Measurements from ENCODE around the gene BUB1B. TPM values are rescaled to one million over a fixed set of nuclear protein-coding genes. Genes with fewer than 3 reads are reported as not detected.
A peak's percentile ranks its signal among the peaks of the same experiment; 100 is the strongest.

The BUB1B gene
- total RNA-seq, 1 donor: 2.2 TPM

GRCh38 chr15:40197434-40197833 is 36.6 kb downstream of the BUB1B start:
- H3K9me3 ChIP-seq (ENCODE audit: low read depth, low read length): no peaks in the 10 kb centered on the region
- H4K20me1 ChIP-seq (ENCODE audit: insufficient read depth, low read length): no peaks in the 10 kb centered on the region
- H3K4me1 ChIP-seq (ENCODE audit: insufficient read depth, low read length): no peaks in the 10 kb centered on the region
- DNase-seq (ENCODE audit: insufficient read length, low spot score, missing footprints): no peak
- H3K4me2 ChIP-seq (ENCODE audit: insufficient read depth, low read length): no peak overlapping the region
- H3K36me3 ChIP-seq (ENCODE audit: insufficient read depth, low read length): peaks cover 11% of the 10 kb centered on the region
- peaks cover 13% of the 10 kb centered on the region for H3K79me2 ChIP-seq (ENCODE audit: insufficient read depth, low read length)
- no peak overlapping the region for H3K27ac ChIP-seq (ENCODE audit: low read depth, low read length)
- H3K27me3 ChIP-seq (ENCODE audit: insufficient read depth, low read length): no peaks in the 10 kb centered on the region
- H2AFZ ChIP-seq (ENCODE audit: low read length): peak overlapping the region; percentile 52
- TF ChIP-seq, protein P1, sequence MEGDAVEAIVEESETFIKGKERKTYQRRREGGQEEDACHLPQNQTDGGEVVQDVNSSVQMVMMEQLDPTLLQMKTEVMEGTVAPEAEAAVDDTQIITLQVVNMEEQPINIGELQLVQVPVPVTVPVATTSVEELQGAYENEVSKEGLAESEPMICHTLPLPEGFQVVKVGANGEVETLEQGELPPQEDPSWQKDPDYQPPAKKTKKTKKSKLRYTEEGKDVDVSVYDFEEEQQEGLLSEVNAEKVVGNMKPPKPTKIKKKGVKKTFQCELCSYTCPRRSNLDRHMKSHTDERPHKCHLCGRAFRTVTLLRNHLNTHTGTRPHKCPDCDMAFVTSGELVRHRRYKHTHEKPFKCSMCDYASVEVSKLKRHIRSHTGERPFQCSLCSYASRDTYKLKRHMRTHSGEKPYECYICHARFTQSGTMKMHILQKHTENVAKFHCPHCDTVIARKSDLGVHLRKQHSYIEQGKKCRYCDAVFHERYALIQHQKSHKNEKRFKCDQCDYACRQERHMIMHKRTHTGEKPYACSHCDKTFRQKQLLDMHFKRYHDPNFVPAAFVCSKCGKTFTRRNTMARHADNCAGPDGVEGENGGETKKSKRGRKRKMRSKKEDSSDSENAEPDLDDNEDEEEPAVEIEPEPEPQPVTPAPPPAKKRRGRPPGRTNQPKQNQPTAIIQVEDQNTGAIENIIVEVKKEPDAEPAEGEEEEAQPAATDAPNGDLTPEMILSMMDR (IDR thresholded peaks at IDR 0.05; ENCODE audit: extremely low read depth, low read depth, low read length): no peak
- H3K4me3 ChIP-seq (ENCODE audit: insufficient read depth, low read length): no peak overlapping the region

GRCh38 chr15:40198355-40199085 is 37.7 kb downstream of the BUB1B start:
- peaks cover 15% of the 10 kb centered on the region for H3K36me3 ChIP-seq (ENCODE audit: insufficient read depth, low read length)
- no peaks in the 10 kb centered on the region for H3K4me1 ChIP-seq (ENCODE audit: insufficient read depth, low read length)
- TF ChIP-seq, protein P1 (IDR thresholded peaks at IDR 0.05; ENCODE audit: extremely low read depth, low read depth, low read length): no peak
- H3K4me3 ChIP-seq (ENCODE audit: insufficient read depth, low read length): no peak overlapping the region
- no peak overlapping the region for H3K4me2 ChIP-seq (ENCODE audit: insufficient read depth, low read length)
- H2AFZ ChIP-seq (ENCODE audit: low read length): no peak overlapping the region
- peaks cover 10% of the 10 kb centered on the region for H3K79me2 ChIP-seq (ENCODE audit: insufficient read depth, low read length)
- H3K27me3 ChIP-seq (ENCODE audit: insufficient read depth, low read length): no peaks in the 10 kb centered on the region
- H3K9me3 ChIP-seq (ENCODE audit: low read depth, low read length): no peaks in the 10 kb centered on the region
- H4K20me1 ChIP-seq (ENCODE audit: insufficient read depth, low read length): no peaks in the 10 kb centered on the region
- DNase-seq (ENCODE audit: insufficient read length, low spot score, missing footprints): no peak
- H3K27ac ChIP-seq (ENCODE audit: low read depth, low read length): no peak overlapping the region

DNA sequence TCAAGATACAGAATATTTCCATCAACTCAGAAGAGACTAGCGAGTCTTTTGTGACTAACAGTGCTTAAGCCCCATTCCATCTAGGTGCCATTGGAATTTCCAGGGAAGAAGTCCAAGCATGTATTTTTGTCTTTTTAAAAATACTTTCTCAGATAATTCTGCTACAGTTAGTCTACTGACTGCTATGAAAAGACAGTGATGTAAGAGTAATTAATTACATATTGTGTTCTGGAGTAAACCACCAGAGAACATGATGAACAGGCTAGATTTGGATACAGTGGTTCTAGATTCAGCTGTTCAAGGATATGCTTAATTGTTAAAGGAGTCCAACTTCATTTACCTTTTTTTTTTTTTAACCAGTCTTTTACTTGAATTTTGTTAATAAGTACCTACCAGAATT is 43.2 kb downstream of the BUB1B start:
- DNase-seq (ENCODE audit: insufficient read length, low spot score, missing footprints): no peak
- Histone ChIP-seq H4K20me1 (ENCODE audit: insufficient read depth, low read length) (no peaks in the 10 kb centered on the region), H3K36me3 (ENCODE audit: insufficient read depth, low read length) (peaks cover 33% of the 10 kb centered on the region), H3K4me2 (ENCODE audit: insufficient read depth, low read length) (no peak overlapping the region), H3K9me3 (ENCODE audit: low read depth, low read length) (no peaks in the 10 kb centered on the region), H3K27me3 (ENCODE audit: insufficient read depth, low read length) (no peaks in the 10 kb centered on the region), H3K4me3 (ENCODE audit: insufficient read depth, low read length) (no peak overlapping the region), H3K4me1 (ENCODE audit: insufficient read depth, low read length) (no peaks in the 10 kb centered on the region), H3K79me2 (ENCODE audit: insufficient read depth, low read length) (no peaks in the 10 kb centered on the region), H3K27ac (ENCODE audit: low read depth, low read length) (no peak overlapping the region), H2AFZ (ENCODE audit: low read length) (no peak overlapping the region)
- TF ChIP-seq, protein P1 (IDR thresholded peaks at IDR 0.05; ENCODE audit: extremely low read depth, low read depth, low read length): no peak

DNA sequence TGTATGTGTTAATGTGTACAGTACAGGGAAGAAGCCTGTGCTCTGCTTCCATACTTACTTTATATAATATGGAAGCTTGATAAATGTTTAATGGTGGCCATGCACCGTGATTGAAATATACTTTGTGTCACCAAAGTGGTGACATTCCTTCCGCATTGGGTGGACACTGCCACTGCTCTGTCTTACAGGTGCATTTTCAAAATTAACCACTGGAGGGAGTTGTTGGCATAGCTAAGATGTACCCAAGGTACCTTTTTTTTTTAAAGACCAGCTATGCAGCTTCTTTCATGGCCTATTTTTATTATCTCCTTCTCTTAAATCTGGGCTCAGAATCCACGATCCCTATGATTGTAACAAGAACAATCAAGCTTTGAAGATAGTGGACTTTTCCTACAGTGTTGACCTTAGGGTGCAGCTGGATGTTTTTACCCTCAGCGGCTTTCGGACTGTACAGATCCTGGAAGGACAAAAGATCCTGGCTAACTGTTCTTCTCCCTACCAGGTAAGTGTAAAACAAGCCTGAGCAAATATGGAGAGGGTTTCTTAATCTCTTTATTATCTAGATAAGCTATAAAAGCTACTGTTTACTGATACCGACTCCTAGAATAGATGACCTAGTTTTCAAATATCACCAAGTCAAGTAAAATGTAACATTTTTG is 56.4 kb downstream of the BUB1B start:
- Histone ChIP-seq H3K4me1 (ENCODE audit: insufficient read depth, low read length) (no peaks in the 10 kb centered on the region), H4K20me1 (ENCODE audit: insufficient read depth, low read length) (no peaks in the 10 kb centered on the region), H3K27me3 (ENCODE audit: insufficient read depth, low read length) (no peaks in the 10 kb centered on the region), H3K27ac (ENCODE audit: low read depth, low read length) (no peak overlapping the region), H3K9me3 (ENCODE audit: low read depth, low read length) (no peaks in the 10 kb centered on the region), H3K4me2 (ENCODE audit: insufficient read depth, low read length) (no peak overlapping the region), H3K79me2 (ENCODE audit: insufficient read depth, low read length) (no peaks in the 10 kb centered on the region), H2AFZ (ENCODE audit: low read length) (peak overlapping the region; percentile 48), H3K36me3 (ENCODE audit: insufficient read depth, low read length) (peaks cover 21% of the 10 kb centered on the region), H3K4me3 (ENCODE audit: insufficient read depth, low read length) (no peak overlapping the region)
- TF ChIP-seq, protein P1 (IDR thresholded peaks at IDR 0.05; ENCODE audit: extremely low read depth, low read depth, low read length): peak; percentile 83
- DNase-seq (ENCODE audit: insufficient read length, low spot score, missing footprints): peak; percentile 72

All from osteoblast (primary cell).